ENCODE data around the gene KRT6C.

The KRT6C gene

GRCh38 chr12:52434081-52434733, 39.4 kb downstream of the KRT6C start, which contains the start of gene KRT75:
Gene KRT75 (minus strand): TSS chr12:52434371. CDS start chr12:52434304, 67 bp downstream.
- no peak within 1 kb of the TSS for H3K4me3 ChIP-seq (ENCODE audit: low read depth, low read length)
- TF ChIP-seq, protein P1, sequence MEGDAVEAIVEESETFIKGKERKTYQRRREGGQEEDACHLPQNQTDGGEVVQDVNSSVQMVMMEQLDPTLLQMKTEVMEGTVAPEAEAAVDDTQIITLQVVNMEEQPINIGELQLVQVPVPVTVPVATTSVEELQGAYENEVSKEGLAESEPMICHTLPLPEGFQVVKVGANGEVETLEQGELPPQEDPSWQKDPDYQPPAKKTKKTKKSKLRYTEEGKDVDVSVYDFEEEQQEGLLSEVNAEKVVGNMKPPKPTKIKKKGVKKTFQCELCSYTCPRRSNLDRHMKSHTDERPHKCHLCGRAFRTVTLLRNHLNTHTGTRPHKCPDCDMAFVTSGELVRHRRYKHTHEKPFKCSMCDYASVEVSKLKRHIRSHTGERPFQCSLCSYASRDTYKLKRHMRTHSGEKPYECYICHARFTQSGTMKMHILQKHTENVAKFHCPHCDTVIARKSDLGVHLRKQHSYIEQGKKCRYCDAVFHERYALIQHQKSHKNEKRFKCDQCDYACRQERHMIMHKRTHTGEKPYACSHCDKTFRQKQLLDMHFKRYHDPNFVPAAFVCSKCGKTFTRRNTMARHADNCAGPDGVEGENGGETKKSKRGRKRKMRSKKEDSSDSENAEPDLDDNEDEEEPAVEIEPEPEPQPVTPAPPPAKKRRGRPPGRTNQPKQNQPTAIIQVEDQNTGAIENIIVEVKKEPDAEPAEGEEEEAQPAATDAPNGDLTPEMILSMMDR (conservative IDR thresholded peaks at IDR 0.05; ENCODE audit: low read depth, low read length) = no peak
- no peak for DNase-seq (ENCODE audit: low read depth)

GRCh38 chr12:52433501-52434080, 40.0 kb downstream of the KRT6C start:
- DNase-seq (ENCODE audit: low read depth) = no peak
- TF ChIP-seq, protein P1 (conservative IDR thresholded peaks at IDR 0.05; ENCODE audit: low read depth, low read length) = no peak
- H3K4me3 ChIP-seq (ENCODE audit: low read depth, low read length) = no peak overlapping the region

GRCh38 chr12:52432559-52433207, 40.9 kb downstream of the KRT6C start:
- no peak overlapping the region for H3K4me3 ChIP-seq (ENCODE audit: low read depth, low read length)
- TF ChIP-seq, protein P1 (conservative IDR thresholded peaks at IDR 0.05; ENCODE audit: low read depth, low read length) = no peak
- no peak for DNase-seq (ENCODE audit: low read depth)

DNA sequence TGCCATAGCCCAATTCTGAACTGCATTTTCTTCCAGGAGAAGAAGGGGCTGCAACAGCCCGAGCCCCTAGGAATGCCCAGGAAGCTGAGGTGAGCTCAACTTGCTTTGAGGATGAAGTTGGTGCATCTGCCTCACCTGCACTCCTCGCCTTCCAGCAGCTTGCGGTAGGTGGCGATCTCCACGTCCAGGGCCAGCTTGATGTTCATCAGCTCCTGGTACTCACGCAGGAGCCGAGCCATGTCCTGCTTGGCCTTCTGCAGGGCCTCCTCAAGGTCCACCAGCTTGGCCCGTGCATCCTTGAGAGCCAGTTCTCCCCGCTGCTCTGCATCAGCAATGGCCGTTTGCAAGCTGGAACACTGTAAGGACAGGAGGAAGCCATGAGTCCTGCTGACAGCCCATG, 45.5 kb downstream of the KRT6C start:
- H3K4me3 ChIP-seq (ENCODE audit: low read depth, low read length) = no peak overlapping the region
- TF ChIP-seq, protein P1 (conservative IDR thresholded peaks at IDR 0.05; ENCODE audit: low read depth, low read length) = no peak
- no peak for DNase-seq (ENCODE audit: low read depth)

DNA sequence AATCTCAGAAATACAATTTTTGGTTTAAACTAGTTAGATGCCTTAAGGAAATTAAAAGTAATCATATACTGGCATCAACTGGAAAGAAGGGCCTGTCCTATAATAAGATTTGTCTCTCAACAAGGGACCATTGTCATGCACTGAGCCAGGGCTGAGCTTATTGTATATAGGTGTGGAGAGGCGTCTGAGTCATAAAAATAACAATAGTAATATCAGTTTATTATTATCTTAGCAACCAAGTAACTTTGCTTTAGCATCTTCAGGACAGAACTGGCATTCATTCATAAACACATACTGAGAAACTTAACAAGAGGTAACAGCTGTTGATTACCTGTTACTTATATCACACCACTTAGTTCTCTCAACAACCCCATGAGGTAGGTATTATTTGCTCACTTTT, 46.5 kb downstream of the KRT6C start:
- TF ChIP-seq, protein P1 (conservative IDR thresholded peaks at IDR 0.05; ENCODE audit: low read depth, low read length) = no peak
- DNase-seq (ENCODE audit: low read depth) = no peak
- no peak overlapping the region for H3K4me3 ChIP-seq (ENCODE audit: low read depth, low read length)

DNA sequence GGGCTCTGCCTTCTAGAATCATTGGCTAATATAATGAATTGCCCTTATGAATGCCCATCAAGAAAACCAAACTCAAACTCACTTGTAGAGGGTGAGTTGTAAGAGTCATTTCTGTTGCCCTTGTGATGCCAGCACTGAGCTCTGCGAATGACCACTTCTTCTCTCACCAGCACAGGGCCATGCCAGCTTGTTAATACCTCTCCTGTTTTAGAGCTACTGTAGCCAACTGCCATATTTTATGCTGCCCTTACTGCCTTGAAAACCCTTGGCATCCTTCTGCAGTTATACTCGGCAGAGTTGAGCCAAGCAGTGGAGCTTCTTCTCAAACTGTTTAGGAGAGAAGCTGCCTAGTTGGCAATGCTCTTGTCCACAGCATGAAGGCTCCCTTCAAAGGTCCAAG, 47.6 kb downstream of the KRT6C start:
- TF ChIP-seq, protein P1 (conservative IDR thresholded peaks at IDR 0.05; ENCODE audit: low read depth, low read length) = no peak
- no peak for DNase-seq (ENCODE audit: low read depth)
- no peak overlapping the region for H3K4me3 ChIP-seq (ENCODE audit: low read depth, low read length)
